ENCODE results near the gene NACA2.
"Not testable (repeated sequence)": the region's sequence is repeated elsewhere in the genome, so short reads cannot be mapped to it uniquely, and the experiment has no call there.

Gene NACA2

GRCh38 chr17:61575352-61575975, 15.6 kb downstream of the NACA2 start:
- no peak for DNase-seq

- no peak for DNase-seq
Measured at GRCh38 chr17:61574542-61575351, 16.3 kb downstream of the NACA2 start.

GRCh38 chr17:61572547-61572946, 18.5 kb downstream of the NACA2 start:
- DNase-seq: not testable (repeated sequence)

- no peak for DNase-seq
Measured at GRCh38 chr17:61571624-61572023, 19.4 kb downstream of the NACA2 start.

GRCh38 chr17:61570118-61570517, 20.9 kb downstream of the NACA2 start:
- DNase-seq: no peak

GRCh38 chr17:61569525-61569924, 21.5 kb downstream of the NACA2 start:
- DNase-seq: not testable (repeated sequence)

GRCh38 chr17:61568219-61569072, 22.6 kb downstream of the NACA2 start:
- no peak for DNase-seq

GRCh38 chr17:61567045-61567802, 23.8 kb downstream of the NACA2 start:
- no peak for DNase-seq

- not testable (repeated sequence) for DNase-seq
Measured at GRCh38 chr17:61566448-61566847, 24.6 kb downstream of the NACA2 start.

GRCh38 chr17:61565850-61566249, 25.2 kb downstream of the NACA2 start:
- not testable (repeated sequence) for DNase-seq

GRCh38 chr17:61565213-61565612, 25.8 kb downstream of the NACA2 start:
- DNase-seq: no peak

- DNase-seq: no peak
Measured at GRCh38 chr17:61562287-61562686, 28.7 kb downstream of the NACA2 start.

GRCh38 chr17:61561354-61561753, 29.7 kb downstream of the NACA2 start:
- DNase-seq: no peak

- DNase-seq: no peak
Measured at GRCh38 chr17:61560071-61560470, 30.9 kb downstream of the NACA2 start.

GRCh38 chr17:61556224-61557188, 34.5 kb downstream of the NACA2 start:
- DNase-seq: no peak

GRCh38 chr17:61555127-61555566, 35.9 kb downstream of the NACA2 start:
- DNase-seq: no peak

GRCh38 chr17:61554209-61554608, 36.8 kb downstream of the NACA2 start:
- DNase-seq: no peak

GRCh38 chr17:61552560-61552959, 38.5 kb downstream of the NACA2 start:
- not testable (repeated sequence) for DNase-seq

- DNase-seq: no peak
Measured at GRCh38 chr17:61551255-61551742, 39.7 kb downstream of the NACA2 start.

- no peak for DNase-seq
Measured at GRCh38 chr17:61547113-61547512, 43.9 kb downstream of the NACA2 start.

- no peak for DNase-seq
Measured at GRCh38 chr17:61545335-61545938, 45.6 kb downstream of the NACA2 start.

Measured in stimulated activated naive CD4-positive, alpha-beta T cell treated with Interleukin-2 at 50 U/mL for 16 hours (primary cell).